Muscle of back (tissue), 11 donors: ENCODE measurements around the gene NRP1. TPM values are rescaled to one million over a fixed set of nuclear protein-coding genes. Genes with fewer than 3 reads are reported as not detected.

Experiments
- DNase-seq, 3 donors: peaks; one replicate each; pipeline versions ENCODE4 v3.0.0 to v3.0.0-alpha.2; 2013
- polyA plus RNA-seq, 10 donors: library from polyadenylated mRNA; unstranded; fragments of 120-200 nt; gene quantifications; one replicate each; pipeline ENCODE4 v1.2.1, GENCODE V29; 2013; ENCODE audit not compliant: insufficient read length in 10 of 10

The NRP1 gene
- polyA plus RNA-seq, 10 donors, result 90.1 to 133 (median 105) TPM

GRCh38 chr10:33129141-33129995 lies 205.1 kb downstream of the NRP1 start:
- DNase-seq, result peak; percentile 69 to 94 (median 85)

GRCh38 chr10:33127622-33128021 lies 206.8 kb downstream of the NRP1 start:
- no peak for DNase-seq
